ENCODE measurements around the gene BCL2L14. TPM values are rescaled to one million over a fixed set of nuclear protein-coding genes. Genes with fewer than 3 reads are reported as not detected.
A peak's percentile ranks its signal among the peaks of the same experiment; 100 is the strongest.

Gene BCL2L14
- total RNA-seq, 2 donors from 2014 or later, result 48.6 to 68.3 TPM

DNA sequence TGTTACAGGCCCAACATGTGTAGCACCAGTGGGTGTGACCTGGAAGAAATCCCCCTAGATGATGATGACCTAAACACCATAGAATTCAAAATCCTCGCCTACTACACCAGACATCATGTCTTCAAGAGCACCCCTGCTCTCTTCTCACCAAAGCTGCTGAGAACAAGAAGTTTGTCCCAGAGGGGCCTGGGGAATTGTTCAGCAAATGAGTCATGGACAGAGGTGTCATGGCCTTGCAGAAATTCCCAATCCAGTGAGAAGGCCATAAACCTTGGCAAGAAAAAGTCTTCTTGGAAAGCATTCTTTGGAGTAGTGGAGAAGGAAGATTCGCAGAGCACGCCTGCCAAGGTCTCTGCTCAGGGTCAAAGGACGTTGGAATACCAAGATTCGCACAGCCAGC, 8.6 kb downstream of the BCL2L14 start:
- no peaks in the 10 kb centered on the region for H3K27me3 ChIP-seq
- no peak overlapping the region for H3K9ac ChIP-seq (ENCODE audit: low read depth in 2 of 2, low read length in 2 of 2)
- no peak for DNase-seq
- no peak for TF ChIP-seq CTCF (IDR thresholded peaks at IDR 0.05)
- no peaks in the 10 kb centered on the region for H3K36me3 ChIP-seq
- H3K27ac ChIP-seq, result no peak overlapping the region
- H3K4me3 ChIP-seq, result no peak overlapping the region
- intact Hi-C loops (cut with DNase I), result no loop called here
- H3K4me1 ChIP-seq, result no peaks in the 10 kb centered on the region
- no peaks in the 10 kb centered on the region for H3K9me3 ChIP-seq

DNA sequence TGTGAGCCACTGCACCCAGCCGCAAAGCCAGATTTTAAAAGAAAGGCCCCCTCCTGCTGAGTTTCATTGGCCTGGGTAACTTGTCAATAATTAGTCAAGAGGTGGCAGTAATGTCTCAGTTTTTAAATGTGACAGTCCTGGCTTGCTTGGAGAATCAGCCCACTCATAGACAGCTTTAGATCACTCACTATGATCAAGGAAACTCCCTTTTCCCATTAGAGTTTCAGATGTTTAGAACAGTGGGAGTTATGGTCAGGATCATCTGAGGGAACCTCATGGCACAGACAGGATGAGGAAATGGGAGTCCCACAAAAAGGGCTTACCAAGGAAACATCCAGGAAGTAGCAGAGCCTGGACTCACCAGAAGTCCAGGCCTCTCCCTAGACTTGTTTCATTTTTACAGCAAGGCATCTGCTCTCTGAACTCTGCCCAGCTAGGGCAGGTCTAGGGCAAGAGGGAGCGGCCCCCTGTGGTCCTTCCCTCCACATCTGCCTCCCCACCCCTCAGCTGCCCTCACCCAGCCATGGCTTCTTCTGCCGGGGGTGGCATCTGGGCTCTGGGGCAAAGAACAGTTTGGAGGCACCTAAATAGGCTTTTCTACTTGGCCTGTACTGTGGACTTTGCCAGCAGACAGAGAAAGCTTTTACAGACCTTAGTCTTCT, 11.2 kb downstream of the BCL2L14 start:
- peak; percentile 81 for DNase-seq
- H3K9ac ChIP-seq (ENCODE audit: low read depth in 2 of 2, low read length in 2 of 2), result peak overlapping the region in 1 of 2 donors; percentile 51
- no peaks in the 10 kb centered on the region for H3K4me1 ChIP-seq
- H3K27me3 ChIP-seq, result no peaks in the 10 kb centered on the region
- no peak overlapping the region for H3K4me3 ChIP-seq
- peak overlapping the region; percentile 21 for H3K27ac ChIP-seq
- H3K36me3 ChIP-seq, result no peaks in the 10 kb centered on the region
- H3K9me3 ChIP-seq, result no peaks in the 10 kb centered on the region
- intact Hi-C loops (cut with DNase I), result loop anchor here (5.0 kb wide), 1 partner anchor 245 kb away; no protein-coding TSS in a partner anchor
- TF ChIP-seq CTCF (IDR thresholded peaks at IDR 0.05), result no peak

GRCh38 chr12:12083688-12084087, 12.9 kb downstream of the BCL2L14 start:
- DNase-seq, result no peak
- no peaks in the 10 kb centered on the region for H3K4me1 ChIP-seq
- no peaks in the 10 kb centered on the region for H3K36me3 ChIP-seq
- H3K9ac ChIP-seq (ENCODE audit: low read depth in 2 of 2, low read length in 2 of 2), result no peak overlapping the region
- no peaks in the 10 kb centered on the region for H3K27me3 ChIP-seq
- H3K9me3 ChIP-seq, result no peaks in the 10 kb centered on the region
- H3K27ac ChIP-seq, result no peak overlapping the region
- no peak overlapping the region for H3K4me3 ChIP-seq
- no peak for TF ChIP-seq CTCF (IDR thresholded peaks at IDR 0.05)
- intact Hi-C loops (cut with DNase I), result loop anchor here (5.0 kb wide), 1 partner anchor 244 kb away; no protein-coding TSS in a partner anchor

GRCh38 chr12:12086362-12086761, 15.6 kb downstream of the BCL2L14 start:
- no peaks in the 10 kb centered on the region for H3K36me3 ChIP-seq
- H3K9me3 ChIP-seq, result no peaks in the 10 kb centered on the region
- no peak overlapping the region for H3K9ac ChIP-seq (ENCODE audit: low read depth in 2 of 2, low read length in 2 of 2)
- intact Hi-C loops (cut with DNase I), result no loop called here
- TF ChIP-seq CTCF (IDR thresholded peaks at IDR 0.05), result no peak
- DNase-seq, result peak; percentile 29
- H3K4me3 ChIP-seq, result no peak overlapping the region
- no peaks in the 10 kb centered on the region for H3K27me3 ChIP-seq
- H3K4me1 ChIP-seq, result no peaks in the 10 kb centered on the region
- no peak overlapping the region for H3K27ac ChIP-seq

DNA sequence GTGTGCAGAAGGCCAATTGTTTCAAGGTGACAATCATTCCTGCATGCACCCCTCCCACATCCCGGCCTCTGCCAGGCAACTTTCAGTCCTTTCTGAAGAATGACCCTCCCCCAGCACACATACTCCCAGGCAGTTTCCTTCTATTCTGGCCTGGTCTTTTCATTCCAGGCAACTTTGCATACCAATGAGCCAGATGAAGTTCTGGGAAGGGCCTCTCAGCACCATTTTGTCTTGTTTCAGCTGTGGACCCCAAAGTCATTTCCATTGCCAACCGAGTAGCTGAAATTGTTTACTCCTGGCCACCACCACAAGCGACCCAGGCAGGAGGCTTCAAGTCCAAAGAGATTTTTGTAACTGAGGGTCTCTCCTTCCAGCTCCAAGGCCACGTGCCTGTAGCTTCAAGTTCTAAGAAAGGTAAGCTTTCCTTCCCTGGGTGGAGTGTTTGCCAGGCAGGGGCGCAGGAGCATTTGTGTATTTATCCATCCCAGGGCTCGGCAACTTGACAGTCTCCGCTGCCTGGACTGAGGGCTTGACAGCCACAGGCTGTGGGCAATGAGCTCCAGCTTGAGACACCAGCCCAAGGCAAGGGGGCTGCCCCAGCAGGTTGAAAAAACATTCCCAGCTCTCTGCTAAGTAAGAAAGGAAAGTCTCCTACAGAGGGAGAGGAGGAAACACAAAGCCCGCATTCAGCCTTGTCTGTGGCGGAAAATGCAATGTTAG, 16.4 kb downstream of the BCL2L14 start:
- Histone ChIP-seq H3K27me3 (no peaks in the 10 kb centered on the region), H3K9me3 (no peaks in the 10 kb centered on the region), H3K9ac (ENCODE audit: low read depth in 2 of 2, low read length in 2 of 2) (no peak overlapping the region), H3K4me1 (no peaks in the 10 kb centered on the region), H3K36me3 (no peaks in the 10 kb centered on the region), H3K4me3 (no peak overlapping the region), H3K27ac (no peak overlapping the region)
- TF ChIP-seq CTCF (IDR thresholded peaks at IDR 0.05), result no peak
- intact Hi-C loops (cut with DNase I), result no loop called here
- DNase-seq, result no peak
